Measurements from ENCODE around the gene SEMA7A. TPM values are rescaled to one million over a fixed set of nuclear protein-coding genes. Genes with fewer than 3 reads are reported as not detected.

The SEMA7A gene
- total and polyA plus RNA-seq, 2 of the 4 experiments (the other 2 are of a cell fraction): 30.5 to 87.3 TPM

GRCh38 chr15:74442604-74443003, 8.8 kb upstream of the SEMA7A start:
- no peak overlapping the region for H3K18ac ChIP-seq (ENCODE audit: low read depth, low read length)
- intact Hi-C loops (cut with micrococcal nuclease): no loop called here
- H3K4me1 ChIP-seq (ENCODE audit: control insufficient read depth, insufficient read depth, low read length): peaks cover 8% of the 10 kb centered on the region
- H3K36me3 ChIP-seq (ENCODE audit: control insufficient read depth, insufficient read depth, low read length): peaks cover 17% of the 10 kb centered on the region
- H3K14ac ChIP-seq (replicated peaks; ENCODE audit: low read depth, low read length): peak overlapping the region; percentile 60; the same call in 1 of the 2 replicates
- H3K27ac ChIP-seq (ENCODE audit: insufficient read depth, low read length): no peak overlapping the region
- no peak overlapping the region for H3K4me3 ChIP-seq (ENCODE audit: insufficient read depth, low read depth, low read length)
- TF ChIP-seq POLR2A (IDR thresholded peaks at IDR 0.05; ENCODE audit: low read depth, low read length) (0 out of 2 replicates have a peak, but pooled peaks have one; percentile 0), RAD21 (IDR thresholded peaks at IDR 0.05; ENCODE audit: low read length) (no peak), CEBPB (IDR thresholded peaks at IDR 0.05; ENCODE audit: low read depth, low read length) (no peak), RFX5 (IDR thresholded peaks at IDR 0.05; ENCODE audit: low read depth, low read length) (no peak), CTCF (conservative IDR thresholded peaks at IDR 0.05; ENCODE audit: low read depth, low read length) (no peak), BHLHE40 (IDR thresholded peaks at IDR 0.05; ENCODE audit: low read depth, low read length) (no peak), RCOR1 (IDR thresholded peaks at IDR 0.05; ENCODE audit: insufficient replicate concordance, low read length) (no peak)
- H3K4ac ChIP-seq (ENCODE audit: low read depth, low read length): peak overlapping the region; percentile 45
- H2AK5ac ChIP-seq (ENCODE audit: low read depth, low read length): peak overlapping the region; percentile 92
- 17% methylated on average over 1 of the region's 3 CpGs; no CpG with 5 or more reads in 1 of the 2 experiments for WGBS, 2 experiments (ENCODE audit: extremely low coverage in 2 of 2, insufficient read length in 1 of 2)
- CTCF ChIA-PET: interaction anchor here (0.6 to 3.0 kb wide), 2 partner anchors 14 to 60 kb away, joined by 3 to 13 read pairs; no protein-coding TSS in a partner anchor
- BruUV-seq (replicated peaks): no TSS peak
- no peaks in the 10 kb centered on the region for H4K20me1 ChIP-seq (ENCODE audit: insufficient read depth, low read length)
- no peaks in the 10 kb centered on the region for H3K9me3 ChIP-seq (ENCODE audit: control insufficient read depth, insufficient read depth, low read length)
- H3K4me2 ChIP-seq (ENCODE audit: low read depth, low read length): no peak overlapping the region
- no peak overlapping the region for H3K9ac ChIP-seq (ENCODE audit: low read depth, low read length)
- no peaks in the 10 kb centered on the region for H3K79me1 ChIP-seq (ENCODE audit: low read depth in 1 of 2, low read length in 2 of 2)
- dilution Hi-C loops (cut with HindIII; ENCODE audit: low sequenced_read_pairs, unreplicated experiment): no loop called here
- peak overlapping the region; percentile 7 for H2AK9ac ChIP-seq (replicated peaks; ENCODE audit: low read depth, low read length, poor library complexity)
- no peak overlapping the region for H2BK120ac ChIP-seq (ENCODE audit: low read depth, low read length)
- 0 out of 2 replicates have a peak overlapping the region, but pooled peaks have one; percentile 29 for H3K23ac ChIP-seq (ENCODE audit: low read depth, low read length)
- H3K56ac ChIP-seq (ENCODE audit: extremely low read depth, insufficient read depth, low read length): no peak overlapping the region
- in situ Hi-C loops (cut with MboI; ENCODE audit: low sequenced_read_pairs): no loop called here
- POLR2A ChIA-PET (ENCODE audit: unreplicated experiment): no interaction called here
- no peak overlapping the region for H2BK5ac ChIP-seq (ENCODE audit: low read depth, low read length, poor library complexity, severe bottlenecking)
- peak; percentile 10; the same call in 1 of the 2 replicates for ATAC-seq (ENCODE audit: low read depth)
- no peak overlapping the region for H4K5ac ChIP-seq (ENCODE audit: low read depth, low read length)
- H3K27me3 ChIP-seq (ENCODE audit: control insufficient read depth, insufficient read depth, low read length): no peaks in the 10 kb centered on the region
- H4K8ac ChIP-seq (ENCODE audit: low read depth in 2 of 2, low read length in 2 of 2): peak overlapping the region; percentile 57 to 61; a peak in 3 of 4 replicates
- H3K9me1 ChIP-seq (ENCODE audit: insufficient read depth, low read length): peaks cover 12% of the 10 kb centered on the region; the same call in 1 of the 2 replicates
- H2BK15ac ChIP-seq (ENCODE audit: low read depth, low read length): peak overlapping the region; percentile 46; the same call in 1 of the 3 replicates
- peak overlapping the region; percentile 11 for H2AFZ ChIP-seq (replicated peaks; ENCODE audit: low read length, poor library complexity)
- no peak overlapping the region for H2BK20ac ChIP-seq (ENCODE audit: low read depth, low read length)
- peak overlapping the region; percentile 43; the same call in 1 of the 2 replicates for H4K91ac ChIP-seq (ENCODE audit: insufficient read depth, low read depth, low read length)
- no peak for DNase-seq
